GM15510 (cell line): Measurements from ENCODE around the gene STMND1.

Source experiments
- POLR2A ChIP-seq: IDR thresholded peaks from 3 replicates; pipeline ENCODE4 v1.6.1; 2011; ENCODE audit warnings: borderline replicate concordance; ENCODE audit not compliant: insufficient read length; ENCODE audit errors: extremely low read depth

Gene STMND1

GRCh38 chr6:17172836-17173470 lies 71.1 kb downstream of the STMND1 start:
- no peak for TF ChIP-seq POLR2A

- TF ChIP-seq POLR2A: no peak
Observed at GRCh38 chr6:17178326-17178725, 76.5 kb downstream of the STMND1 start.

- TF ChIP-seq POLR2A: no peak
Observed at GRCh38 chr6:17178754-17179529, 77.1 kb downstream of the STMND1 start.

DNA sequence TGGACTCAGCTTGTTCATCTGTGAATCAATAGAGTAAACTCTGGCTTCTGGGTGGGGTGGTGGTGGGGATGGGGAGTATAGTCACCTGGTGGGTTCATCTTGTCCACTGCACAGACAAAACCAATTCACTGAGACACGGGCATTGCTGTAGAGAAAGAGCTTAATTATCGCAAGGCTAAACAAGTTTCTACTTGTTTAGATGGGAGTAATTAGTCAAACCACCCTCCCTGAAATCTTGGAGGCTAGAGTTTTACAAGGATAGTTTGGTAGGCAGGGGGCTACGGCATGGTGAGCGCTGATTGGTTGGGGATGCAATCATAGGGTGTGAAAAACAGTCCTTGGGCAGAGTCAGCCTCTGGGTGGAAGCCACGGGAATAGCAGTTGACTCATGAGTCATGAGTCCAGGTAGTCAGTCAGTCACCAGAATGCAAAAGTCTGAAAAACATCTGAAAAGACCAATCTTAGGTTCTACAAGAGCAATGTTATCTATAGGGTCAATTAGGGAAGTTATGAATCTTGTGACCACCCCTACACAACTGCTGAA lies 77.8 kb downstream of the STMND1 start:
- no peak for TF ChIP-seq POLR2A
